RPMI7951 (cell line): ENCODE data around the gene ART5. TPM values are rescaled to one million over a fixed set of nuclear protein-coding genes. Genes with fewer than 3 reads are reported as not detected.
"Not testable (repeated sequence)": the region's sequence is repeated elsewhere in the genome, so short reads cannot be mapped to it uniquely, and the experiment has no call there.

Experiments used
- DNase-seq: peaks from one replicate; pipeline ENCODE4 v3.0.0-alpha.2; 2012; ENCODE audit warnings: low read depth
- total RNA-seq: library from RNA; depleted of rRNA; stranded (reverse); fragments of >200 nt; shearing (Covaris generic); gene quantifications from 2 replicates; pipeline ENCODE4 v1.2.3, GENCODE V29; 2014; rRNA removed

ART5 gene
- total RNA-seq, 1 experiment from 2014 or later: not detected

- no peak for DNase-seq
Observed at GRCh38 chr11:3617990-3618389, 23.8 kb downstream of the ART5 start.

- DNase-seq: no peak
Observed at GRCh38 chr11:3616721-3617460, 24.9 kb downstream of the ART5 start.

- no peak for DNase-seq
Observed at GRCh38 chr11:3615998-3616397, 25.8 kb downstream of the ART5 start.

GRCh38 chr11:3614742-3615171, 27.0 kb downstream of the ART5 start:
- DNase-seq: peak; percentile 32

GRCh38 chr11:3613998-3614741, 27.6 kb downstream of the ART5 start:
- no peak for DNase-seq

- DNase-seq: no peak
Observed at GRCh38 chr11:3611976-3612678, 29.7 kb downstream of the ART5 start.

GRCh38 chr11:3610846-3611245, 30.9 kb downstream of the ART5 start:
- no peak for DNase-seq

GRCh38 chr11:3609416-3610265, 32.2 kb downstream of the ART5 start:
- peak; percentile 27 for DNase-seq

GRCh38 chr11:3605771-3606203, 36.0 kb downstream of the ART5 start:
- no peak for DNase-seq

- no peak for DNase-seq
Observed at GRCh38 chr11:3605283-3605662, 36.5 kb downstream of the ART5 start.

- no peak for DNase-seq
Observed at GRCh38 chr11:3604167-3604566, 37.6 kb downstream of the ART5 start.

GRCh38 chr11:3600201-3600600, 41.6 kb downstream of the ART5 start:
- not testable (repeated sequence) for DNase-seq

GRCh38 chr11:3597743-3598142, 44.0 kb downstream of the ART5 start:
- DNase-seq: not testable (repeated sequence)

- DNase-seq: not testable (repeated sequence)
Observed at GRCh38 chr11:3591326-3591725, 50.5 kb downstream of the ART5 start.

- DNase-seq: not testable (repeated sequence)
Observed at GRCh38 chr11:3590193-3590592, 51.6 kb downstream of the ART5 start.

- not testable (repeated sequence) for DNase-seq
Observed at GRCh38 chr11:3588776-3589175, 53.0 kb downstream of the ART5 start.

Other genes with a start within 250 kb of the ART5 start
- gene ART1, start 3.1 kb upstream of the ART5 start, total RNA-seq: not detected in 2 replicates
- gene CHRNA10, start 29.4 kb upstream of the ART5 start, total RNA-seq: 0.20 and 0.36 TPM in 2 replicates
- gene NUP98, start 155.6 kb upstream of the ART5 start, total RNA-seq: 77.0 and 97.9 TPM in 2 replicates
- 7.6 and 9.0 TPM in 2 replicates for gene PGAP2, start 166.6 kb upstream of the ART5 start, total RNA-seq
- 26.3 and 27.8 TPM in 2 replicates for gene RHOG, start 199.0 kb upstream of the ART5 start, total RNA-seq
- gene STIM1, start 213.7 kb upstream of the ART5 start, total RNA-seq: 13.8 and 14.5 TPM in 2 replicates